Lower leg skin (tissue), 3 donors: ENCODE measurements around the gene B3GLCT.

ENCODE experiments used
- POLR2A ChIP-seq, 2 donors: fragments of 450-650 bp; IDR thresholded peaks; one replicate each; pipeline ENCODE4 v1.6.1; 2016 to 2017; ENCODE audit warnings: antibody characterized with exemption in 2 of 2, mild to moderate bottlenecking in 1 of 2, moderate library complexity in 1 of 2
- TF ChIP-seq, protein P1 (sequence below), 3 donors: fragments of 450-650 bp; IDR thresholded peaks; one replicate each; pipeline ENCODE4 v1.5.1; 2016; ENCODE audit warnings: antibody characterized with exemption in 3 of 3, mild to moderate bottlenecking in 3 of 3, moderate library complexity in 2 of 3

DNA sequence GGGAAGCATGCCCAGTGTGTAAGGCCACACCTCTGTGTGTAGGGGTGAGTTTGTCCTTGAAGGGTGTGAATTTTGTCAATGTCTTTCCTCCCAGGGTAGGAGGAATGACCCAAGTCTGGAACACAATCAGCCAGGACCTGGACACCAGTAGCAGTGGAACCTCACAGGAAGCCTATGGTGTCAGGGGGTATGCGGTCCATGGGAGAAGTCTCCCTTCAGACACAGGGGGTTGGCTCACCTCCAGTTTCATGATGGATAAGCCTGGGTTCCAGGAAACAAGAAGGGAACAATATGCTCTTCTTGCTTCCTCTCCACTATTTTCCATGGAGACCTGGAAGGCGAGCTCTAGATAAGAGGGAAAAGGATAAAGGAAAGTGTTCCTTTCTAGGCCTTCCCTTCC is 23.9 kb downstream of the B3GLCT start:
- TF ChIP-seq POLR2A (IDR thresholded peaks at IDR 0.05), result no peak
- TF ChIP-seq, protein P1, sequence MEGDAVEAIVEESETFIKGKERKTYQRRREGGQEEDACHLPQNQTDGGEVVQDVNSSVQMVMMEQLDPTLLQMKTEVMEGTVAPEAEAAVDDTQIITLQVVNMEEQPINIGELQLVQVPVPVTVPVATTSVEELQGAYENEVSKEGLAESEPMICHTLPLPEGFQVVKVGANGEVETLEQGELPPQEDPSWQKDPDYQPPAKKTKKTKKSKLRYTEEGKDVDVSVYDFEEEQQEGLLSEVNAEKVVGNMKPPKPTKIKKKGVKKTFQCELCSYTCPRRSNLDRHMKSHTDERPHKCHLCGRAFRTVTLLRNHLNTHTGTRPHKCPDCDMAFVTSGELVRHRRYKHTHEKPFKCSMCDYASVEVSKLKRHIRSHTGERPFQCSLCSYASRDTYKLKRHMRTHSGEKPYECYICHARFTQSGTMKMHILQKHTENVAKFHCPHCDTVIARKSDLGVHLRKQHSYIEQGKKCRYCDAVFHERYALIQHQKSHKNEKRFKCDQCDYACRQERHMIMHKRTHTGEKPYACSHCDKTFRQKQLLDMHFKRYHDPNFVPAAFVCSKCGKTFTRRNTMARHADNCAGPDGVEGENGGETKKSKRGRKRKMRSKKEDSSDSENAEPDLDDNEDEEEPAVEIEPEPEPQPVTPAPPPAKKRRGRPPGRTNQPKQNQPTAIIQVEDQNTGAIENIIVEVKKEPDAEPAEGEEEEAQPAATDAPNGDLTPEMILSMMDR (IDR thresholded peaks at IDR 0.05), result no peak
